ENCODE results near the gene ATRX.
"Not testable (repeated sequence)": the region's sequence is repeated elsewhere in the genome, so short reads cannot be mapped to it uniquely, and the experiment has no call there.

ATRX gene

GRCh38 chrX:77726095-77726494, 59.9 kb downstream of the ATRX start:
- not testable (repeated sequence) for DNase-seq (ENCODE audit: low spot score)

GRCh38 chrX:77723681-77724080, 62.3 kb downstream of the ATRX start:
- DNase-seq (ENCODE audit: low spot score) = no peak

DNA sequence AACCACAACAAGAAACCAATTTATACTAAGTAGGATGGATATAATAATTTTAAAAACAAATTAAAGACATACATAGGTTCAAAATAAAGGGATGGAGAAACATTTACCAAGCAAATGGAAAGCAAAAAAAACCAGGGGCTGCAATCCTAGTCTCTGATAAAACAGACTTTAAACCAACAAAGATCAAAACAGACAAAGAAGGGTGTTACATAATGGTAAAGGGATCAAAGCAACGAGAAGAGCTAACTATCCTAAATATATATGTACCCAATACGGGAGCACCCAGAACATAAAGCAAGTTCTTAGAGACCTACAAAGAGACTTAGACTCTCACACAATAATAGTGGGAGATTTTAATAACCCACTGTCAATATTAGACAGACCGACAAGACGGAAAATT, 66.6 kb downstream of the ATRX start:
- DNase-seq (ENCODE audit: low spot score) = no peak

- DNase-seq (ENCODE audit: low spot score) = no peak
Measured at GRCh38 chrX:77704881-77705280, 81.1 kb downstream of the ATRX start.

DNA sequence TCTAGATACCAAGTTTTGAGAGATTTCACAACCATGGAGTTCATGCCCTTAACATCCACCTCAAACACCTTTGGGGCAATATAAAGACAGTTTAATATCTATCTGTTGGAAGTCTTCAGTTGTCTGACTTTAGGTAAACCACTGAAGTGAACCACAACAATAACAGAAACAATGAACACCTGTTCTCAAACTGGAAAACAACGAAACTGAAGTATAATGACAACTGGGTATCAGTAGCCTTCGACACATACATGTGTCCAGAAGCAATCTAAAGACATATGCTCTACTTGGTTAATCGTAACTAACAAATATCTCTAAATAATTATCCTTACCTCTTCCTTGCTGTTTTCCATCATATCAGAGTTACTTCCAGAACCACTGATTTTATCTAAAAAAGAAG, 87.8 kb downstream of the ATRX start:
- DNase-seq (ENCODE audit: low spot score) = no peak

DNA sequence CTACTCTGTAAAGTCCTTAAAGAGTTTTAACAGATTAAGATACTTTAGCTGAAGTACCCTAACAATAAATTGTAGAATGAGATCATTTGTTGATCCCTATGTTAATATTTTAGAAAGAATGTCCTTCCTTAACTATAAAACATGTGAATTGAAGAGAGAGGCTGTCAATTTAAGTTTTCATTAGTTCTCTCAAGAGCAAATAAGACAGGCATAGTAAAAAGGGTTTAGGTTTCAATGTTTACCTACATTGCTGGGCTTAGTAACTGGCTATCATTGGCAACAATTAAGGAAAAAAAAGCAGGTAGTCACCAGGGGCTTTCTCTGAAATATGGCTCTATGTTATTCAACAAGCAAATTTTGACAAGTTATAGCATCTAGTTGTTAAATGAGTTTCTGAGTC, 91.5 kb downstream of the ATRX start:
- DNase-seq (ENCODE audit: low spot score) = no peak

DNA sequence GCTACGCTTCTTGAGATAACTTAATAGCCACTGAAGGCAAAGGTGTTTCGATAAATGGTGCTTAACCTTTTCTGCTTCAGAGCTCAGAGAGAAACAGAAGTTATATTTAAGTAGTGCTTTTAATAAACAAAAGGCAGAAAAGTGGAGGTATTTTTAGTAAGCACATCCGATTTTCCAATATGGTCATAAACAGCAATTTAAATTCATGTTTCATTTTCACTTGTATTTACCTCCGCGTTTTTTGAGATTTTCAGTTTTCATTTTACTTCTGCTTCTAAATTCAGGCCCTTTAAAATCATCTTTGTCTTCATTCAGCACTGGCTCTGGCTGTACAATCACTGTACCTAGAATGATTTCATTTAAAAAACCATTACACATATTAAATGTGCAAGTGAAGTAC, 92.4 kb downstream of the ATRX start:
- no peak for DNase-seq (ENCODE audit: low spot score)

GRCh38 chrX:77691916-77692315, 94.1 kb downstream of the ATRX start:
- DNase-seq (ENCODE audit: low spot score) = no peak

- no peak for DNase-seq (ENCODE audit: low spot score)
Measured at GRCh38 chrX:77689376-77689775, 96.6 kb downstream of the ATRX start.

GRCh38 chrX:77685683-77686082, 100.3 kb downstream of the ATRX start:
- not testable (repeated sequence) for DNase-seq (ENCODE audit: low spot score)

DNA sequence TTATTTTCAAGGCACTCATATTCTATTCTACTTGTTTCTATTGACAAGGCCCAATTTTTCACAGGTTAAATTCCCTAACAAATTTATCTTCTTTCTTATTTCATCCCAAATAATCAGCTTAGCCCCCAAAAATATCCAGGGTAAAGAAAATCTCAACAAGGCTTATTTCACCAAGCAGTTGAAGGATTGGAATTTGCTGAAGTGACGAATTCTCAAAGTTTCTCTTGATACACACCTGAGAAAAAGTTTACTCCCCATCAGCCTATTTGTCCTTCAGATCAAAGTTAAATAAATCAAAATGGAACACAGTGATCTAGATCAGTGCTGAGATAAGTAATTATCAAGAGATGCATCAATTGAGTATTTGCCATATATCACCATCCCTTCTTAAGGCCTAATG, 106.9 kb downstream of the ATRX start:
- DNase-seq (ENCODE audit: low spot score) = no peak

DNA sequence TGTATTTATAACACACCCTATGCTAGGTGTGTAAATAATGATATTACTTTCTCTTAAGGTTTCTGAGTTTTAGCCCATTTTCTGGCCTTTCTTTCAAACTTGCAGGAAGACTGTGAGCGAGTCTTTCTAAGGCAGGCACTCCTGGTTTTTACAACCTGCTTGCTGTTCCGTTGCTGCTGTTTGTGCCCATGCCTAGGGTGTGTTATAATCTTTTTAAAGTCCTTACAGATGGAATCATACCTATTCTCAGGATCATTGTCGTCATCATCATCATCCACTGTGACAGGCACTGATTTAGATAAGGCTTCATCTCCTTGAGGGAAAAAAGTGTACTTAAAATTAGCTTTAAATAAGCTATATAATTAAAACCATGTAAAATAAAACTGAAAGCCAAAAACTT, 110.0 kb downstream of the ATRX start:
- no peak for DNase-seq (ENCODE audit: low spot score)

DNA sequence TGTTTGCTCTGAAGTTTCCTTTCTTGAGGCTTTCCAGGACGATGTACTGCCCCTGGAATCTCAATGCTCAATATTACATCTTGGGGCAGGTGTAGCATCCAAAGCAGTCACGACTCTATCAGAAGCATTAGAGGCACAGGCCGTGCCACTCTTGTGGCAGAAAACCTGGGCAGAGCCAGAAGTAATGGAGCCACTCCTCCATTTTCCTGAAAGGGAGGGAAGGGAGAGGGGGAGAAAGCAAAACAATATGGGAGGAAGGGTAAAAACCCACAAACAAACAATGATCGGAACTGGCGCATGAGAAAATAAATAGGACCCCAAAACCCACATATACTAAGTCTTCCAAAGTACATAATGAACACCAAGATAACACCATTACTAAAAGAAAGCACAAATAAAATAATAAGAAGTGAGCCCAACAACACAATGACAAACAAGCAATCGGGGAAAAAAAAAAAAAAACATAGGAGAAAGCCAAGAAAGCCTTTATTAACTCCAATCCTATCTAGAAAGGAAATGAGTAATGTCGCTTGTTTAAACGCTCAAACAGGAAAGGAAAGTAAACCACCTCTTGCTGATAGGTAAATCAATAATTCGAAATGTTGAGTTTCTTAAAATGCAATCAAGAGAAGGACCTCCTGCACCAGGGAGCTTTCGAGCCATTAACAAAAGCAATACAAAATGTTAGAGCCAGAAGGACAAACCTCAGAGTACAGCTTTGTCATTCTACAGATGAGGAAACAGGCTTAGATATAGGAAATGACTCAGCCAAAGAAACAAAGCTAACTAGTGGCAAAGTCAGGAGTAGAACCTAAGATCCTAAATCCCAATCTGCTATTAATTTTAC, 117.4 kb downstream of the ATRX start:
- peak; percentile 63 for DNase-seq (ENCODE audit: low spot score)

GRCh38 chrX:77658886-77659285, 127.1 kb downstream of the ATRX start:
- no peak for DNase-seq (ENCODE audit: low spot score)

- no peak for DNase-seq (ENCODE audit: low spot score)
Measured at GRCh38 chrX:77652095-77652494, 133.9 kb downstream of the ATRX start.

DNA sequence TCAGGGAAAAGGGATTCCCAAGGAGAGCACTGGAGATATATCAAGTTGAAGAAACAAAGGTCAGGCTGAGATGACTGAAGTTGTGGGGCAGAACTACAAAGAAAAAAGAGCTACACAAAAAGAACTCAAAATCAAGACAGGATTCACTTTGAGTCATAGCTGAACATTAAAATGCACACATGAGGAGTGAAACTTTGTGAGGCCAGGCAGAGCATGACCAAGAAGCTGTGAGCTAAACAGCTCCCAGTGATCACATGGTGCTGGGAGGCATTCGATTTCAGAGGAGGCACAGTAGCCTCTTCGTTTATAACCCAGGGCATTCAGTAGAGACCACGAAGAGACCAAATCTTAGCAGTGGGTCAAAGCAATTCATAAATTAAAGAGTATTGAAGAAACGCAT, 145.3 kb downstream of the ATRX start:
- DNase-seq (ENCODE audit: low spot score) = no peak

DNA sequence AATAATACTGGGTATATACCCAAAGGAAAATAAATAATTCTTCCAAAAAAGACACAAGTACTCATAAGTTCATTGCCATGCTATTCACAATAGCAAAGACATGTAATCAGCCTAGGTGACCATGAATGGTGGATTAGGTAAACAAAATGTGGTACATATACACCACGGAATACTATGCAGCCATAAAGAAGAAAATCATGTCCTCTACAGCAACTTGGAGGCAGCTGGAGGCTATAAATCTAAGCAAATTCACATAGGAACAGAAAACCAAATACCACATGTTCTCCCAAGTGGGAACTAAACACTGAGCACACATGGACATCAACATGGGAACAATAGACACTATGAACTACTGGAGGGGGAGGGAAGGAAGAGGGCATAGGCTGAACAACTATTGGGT, 146.2 kb downstream of the ATRX start:
- DNase-seq (ENCODE audit: low spot score) = no peak

DNA sequence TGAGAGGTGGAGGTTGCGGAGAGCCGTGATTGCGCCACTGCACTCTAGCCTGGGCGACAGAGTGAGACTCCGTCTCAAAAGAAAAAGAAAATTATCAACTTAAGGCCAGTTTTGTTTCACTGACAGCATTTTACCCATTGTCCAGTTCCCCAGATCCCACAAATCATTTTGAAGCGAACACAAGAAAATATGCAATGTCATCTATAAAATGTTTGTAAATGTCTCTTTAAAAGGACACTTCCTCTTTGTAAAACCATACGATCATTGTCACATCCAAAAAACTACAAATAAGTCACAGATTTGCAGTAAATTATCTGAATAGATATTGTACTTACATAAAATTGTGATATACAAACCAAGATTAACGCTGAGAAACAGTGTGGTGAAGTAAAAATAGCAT, 147.6 kb downstream of the ATRX start:
- no peak for DNase-seq (ENCODE audit: low spot score)

DNA sequence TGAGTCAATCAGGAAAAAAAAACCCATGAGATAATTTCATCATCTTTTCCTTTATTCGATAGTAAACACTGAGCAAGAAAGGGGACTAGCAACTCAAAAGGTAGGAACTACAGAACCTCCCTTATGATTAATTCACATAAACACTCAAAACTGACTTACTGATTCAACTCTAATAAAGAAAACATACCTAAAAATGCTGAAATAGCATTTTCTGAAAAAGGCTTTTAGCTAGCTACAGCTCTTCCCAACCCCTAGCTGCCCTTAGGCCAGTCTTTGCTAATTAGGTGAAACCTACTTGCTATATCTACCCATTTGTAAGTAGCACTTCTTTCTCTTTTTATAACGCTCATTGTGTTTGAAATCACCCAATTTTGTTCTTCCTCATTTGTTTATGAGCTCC, 150.6 kb downstream of the ATRX start:
- DNase-seq (ENCODE audit: low spot score) = no peak

GRCh38 chrX:77628294-77629025, 157.6 kb downstream of the ATRX start:
- peak; percentile 19 for DNase-seq (ENCODE audit: low spot score)

- DNase-seq (ENCODE audit: low spot score) = no peak
Measured at GRCh38 chrX:77622672-77623071, 163.3 kb downstream of the ATRX start.

GRCh38 chrX:77622233-77622632, 163.8 kb downstream of the ATRX start:
- DNase-seq (ENCODE audit: low spot score) = no peak

GRCh38 chrX:77621453-77621852, 164.6 kb downstream of the ATRX start:
- DNase-seq (ENCODE audit: low spot score) = not testable (repeated sequence)

GRCh38 chrX:77617206-77617605, 168.8 kb downstream of the ATRX start:
- DNase-seq (ENCODE audit: low spot score) = no peak
